Transverse colon (tissue), 4 donors: ENCODE data around the gene ORC4. TPM values are rescaled to one million over a fixed set of nuclear protein-coding genes. Genes with fewer than 3 reads are reported as not detected.
"Not testable (repeated sequence)": the region's sequence is repeated elsewhere in the genome, so short reads cannot be mapped to it uniquely, and the experiment has no call there.

ENCODE experiments used
- DNase-seq: peaks from one replicate; pipeline ENCODE4 v3.0.0-alpha.2; 2019
- H3K27ac ChIP-seq, 4 donors: fragments of 200-600 bp; sonication (generic); 2 replicates each; pipeline ENCODE4 v1.5.1; 2016 to 2018; ENCODE audit warnings: inconsistent platforms in 4 of 4
- H3K27me3 ChIP-seq: fragments of 200-600 bp; sonication (generic); 2 replicates; pipeline ENCODE4 v1.5.1; 2017; ENCODE audit warnings: inconsistent platforms
- H3K36me3 ChIP-seq, 4 donors: fragments of 200-600 bp; sonication (generic); 2 replicates each; pipeline ENCODE4 v1.5.1; 2017 to 2019; ENCODE audit warnings: inconsistent platforms in 4 of 4
- H3K4me1 ChIP-seq, 4 donors: fragments of 200-600 bp; sonication (generic); 2 replicates each; pipeline ENCODE4 v1.5.1; 2017 to 2020; ENCODE audit warnings: inconsistent platforms in 4 of 4
- H3K4me3 ChIP-seq, 4 donors: fragments of 200-600 bp; sonication (generic); 1 replicate in 1 of 4; 2 replicates in 3 of 4; pipeline versions ENCODE4 v1.5.1 to v1.6.1; 2017 to 2019; ENCODE audit warnings: inconsistent platforms in 4 of 4
- H3K9me3 ChIP-seq, 2 donors: fragments of 200-600 bp; sonication (generic); 2 replicates each; pipeline ENCODE4 v1.5.1; 2017 to 2019; ENCODE audit warnings: inconsistent platforms in 2 of 2
- EP300 ChIP-seq: sonication (generic); formaldehyde crosslinking; IDR thresholded peaks from one replicate; pipeline ENCODE4 v1.6.1; 2017; ENCODE audit warnings: antibody characterized with exemption, low read depth
- POLR2A ChIP-seq: fragments of 450-650 bp; IDR thresholded peaks from one replicate; pipeline ENCODE4 v1.6.1; 2016; ENCODE audit warnings: antibody characterized with exemption, mild to moderate bottlenecking, moderate library complexity
- POLR2AphosphoS5 ChIP-seq, 3 donors: sonication (generic); formaldehyde crosslinking; IDR thresholded peaks; one replicate each; pipeline ENCODE4 v1.6.1; 2016; ENCODE audit warnings: antibody characterized with exemption in 3 of 3
- WGBS, 2 donors: methylation state at CpG; one replicate each; pipeline ENCODE4 v1.1.5; 2018; ENCODE audit warnings: low coverage in 1 of 2; 5-methylcytosine and 5-hydroxymethylcytosine counted together
- in situ Hi-C, 4 donors: fragments of 200-750 bp; cut with MboI; loops; one replicate each; pipeline versions ENCODE4 v1.15.0 to v1.15.1; 2017; ENCODE audit warnings: low sequenced_read_pairs in 3 of 4, low pct_ligation_motif_present in 1 of 4, low pct_unique_long_range_greater_than_20kb in 1 of 4
- intact Hi-C: fragments of 100-400 bp; cut with DNase I; formaldehyde crosslinking; loops from one replicate; pipeline ENCODE4 v1.15.1; 2023; ENCODE audit warnings: low total_unique reads
- total RNA-seq, 4 donors: library from RNA; depleted of rRNA; stranded (reverse); fragments of >200 nt; gene quantifications; one replicate each; pipeline ENCODE4 v1.1.0, GENCODE V29; 2016
- TF ChIP-seq, protein P1 (sequence below), 5 experiments: fragments of 200-600 bp in 3 of 5; fragments of 450-650 bp in 2 of 5; sonication (generic) in 3 of 5; IDR thresholded peaks; 1 replicate in 2 of 5; 2 replicates in 3 of 5; pipeline ENCODE4 v1.5.1; 2016 to 2017; ENCODE audit warnings: antibody characterized with exemption in 5 of 5, inconsistent platforms in 3 of 5, mild to moderate bottlenecking in 2 of 5, moderate library complexity in 1 of 5

Gene ORC4
- total RNA-seq, 4 donors from 2014 or later, result 5.2 to 65.3 (median 50.1) TPM

DNA sequence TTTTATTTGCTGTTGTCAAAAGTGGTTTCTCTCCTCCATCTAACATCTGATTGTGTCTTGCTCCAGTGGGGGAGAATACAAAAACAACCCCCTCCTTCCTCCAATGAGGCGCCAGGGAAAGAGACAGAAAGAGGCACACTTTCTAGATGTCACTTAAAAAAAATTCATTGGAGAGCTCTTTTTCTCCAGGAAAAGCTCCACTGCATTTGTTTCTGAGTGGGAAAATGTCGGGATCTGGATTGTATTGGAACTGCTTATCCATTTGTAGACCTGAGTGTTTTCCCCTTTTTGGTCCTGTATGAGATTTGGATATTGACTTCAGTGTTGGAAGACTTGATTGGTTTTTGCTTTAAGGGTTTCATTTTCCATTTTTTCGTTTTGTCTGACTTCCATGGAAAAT lies 1.3 kb upstream of the ORC4 start:
- Histone ChIP-seq H3K36me3 (no peaks in the 10 kb centered on the region), H3K27me3 (no peaks in the 10 kb centered on the region), H3K9me3 (no peaks in the 10 kb centered on the region), H3K4me3 (peak overlapping the region; percentile 65 to 92 (median 80)), H3K4me1 (peaks cover 3 to 52% (median 27%) of the 10 kb centered on the region in 4 donors), H3K27ac (peak overlapping the region; percentile 96 to 99 (median 98))
- 0 to 7% methylated on average over 3 of the region's 3 CpGs for WGBS, 2 donors
- in situ Hi-C loops, result no loop called here
- intact Hi-C loops, result no loop called here
- TF ChIP-seq, protein P1, sequence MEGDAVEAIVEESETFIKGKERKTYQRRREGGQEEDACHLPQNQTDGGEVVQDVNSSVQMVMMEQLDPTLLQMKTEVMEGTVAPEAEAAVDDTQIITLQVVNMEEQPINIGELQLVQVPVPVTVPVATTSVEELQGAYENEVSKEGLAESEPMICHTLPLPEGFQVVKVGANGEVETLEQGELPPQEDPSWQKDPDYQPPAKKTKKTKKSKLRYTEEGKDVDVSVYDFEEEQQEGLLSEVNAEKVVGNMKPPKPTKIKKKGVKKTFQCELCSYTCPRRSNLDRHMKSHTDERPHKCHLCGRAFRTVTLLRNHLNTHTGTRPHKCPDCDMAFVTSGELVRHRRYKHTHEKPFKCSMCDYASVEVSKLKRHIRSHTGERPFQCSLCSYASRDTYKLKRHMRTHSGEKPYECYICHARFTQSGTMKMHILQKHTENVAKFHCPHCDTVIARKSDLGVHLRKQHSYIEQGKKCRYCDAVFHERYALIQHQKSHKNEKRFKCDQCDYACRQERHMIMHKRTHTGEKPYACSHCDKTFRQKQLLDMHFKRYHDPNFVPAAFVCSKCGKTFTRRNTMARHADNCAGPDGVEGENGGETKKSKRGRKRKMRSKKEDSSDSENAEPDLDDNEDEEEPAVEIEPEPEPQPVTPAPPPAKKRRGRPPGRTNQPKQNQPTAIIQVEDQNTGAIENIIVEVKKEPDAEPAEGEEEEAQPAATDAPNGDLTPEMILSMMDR (IDR thresholded peaks at IDR 0.05), result no peak
- TF ChIP-seq POLR2AphosphoS5 (IDR thresholded peaks at IDR 0.05), result no peak
- TF ChIP-seq EP300, result no peak
- no peak for TF ChIP-seq POLR2A
- DNase-seq, result no peak

DNA sequence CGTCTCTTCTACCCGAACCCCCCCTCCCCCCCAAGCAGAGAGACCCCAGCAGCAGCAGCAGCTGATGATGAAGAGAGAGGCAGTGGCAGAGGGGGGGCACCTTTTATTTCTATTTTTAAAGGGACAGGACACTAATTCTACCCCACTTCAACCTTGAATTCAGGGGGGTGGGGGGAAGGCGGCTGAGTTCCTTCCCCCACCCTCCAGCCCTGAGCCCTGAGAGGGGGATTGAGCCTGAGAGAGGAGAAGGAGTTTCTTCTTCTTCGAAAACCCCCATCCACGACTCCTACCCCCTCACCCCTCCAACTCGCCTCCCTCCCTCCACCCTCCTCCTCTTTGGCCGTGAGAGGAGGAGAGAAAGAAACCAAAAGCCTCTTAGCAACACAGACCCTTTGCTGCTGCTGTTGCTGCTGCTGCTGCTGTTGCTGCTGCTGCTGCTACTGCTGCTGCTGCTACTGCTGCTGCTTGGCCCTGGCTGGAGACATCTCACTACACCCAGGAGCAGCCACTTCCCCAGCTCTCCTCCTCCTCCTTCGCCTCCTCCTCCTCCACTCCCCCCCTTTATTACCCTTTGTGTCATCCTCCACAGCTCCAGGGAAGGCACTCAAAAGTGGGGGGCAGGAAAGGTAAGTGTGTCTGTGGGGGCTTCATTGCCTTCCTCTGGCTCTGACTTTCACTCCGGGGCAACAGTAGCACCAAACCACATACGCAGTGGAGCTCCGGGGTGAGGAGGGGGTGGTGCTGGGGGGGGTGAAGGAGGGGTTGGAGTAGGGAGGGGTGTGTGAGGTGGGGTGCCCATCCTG lies 723 bp upstream of the ORC4 start, which contains the start of gene MBD5:
Gene MBD5 (plus strand): TSS at position 33 of the 803 bp plus-strand sequence.
- Histone ChIP-seq H3K27me3 (no peaks in the 10 kb centered on the region), H3K4me3 (peak within 1 kb of the TSS; percentile 65 to 92 (median 80)), H3K27ac (peak within 1 kb of the TSS; percentile 96 to 99 (median 98)), H3K9me3 (no peaks in the 10 kb centered on the region), H3K36me3 (no peaks in the 10 kb centered on the region), H3K4me1 (peaks cover 3 to 52% (median 27%) of the 10 kb centered on the region in 4 donors)
- DNase-seq, result peak; percentile 46
- intact Hi-C loops, result no loop called here
- WGBS, 2 donors, result 0 to 1% methylated on average over 3 to 11 of the region's 11 CpGs
- in situ Hi-C loops, result no loop called here
- TF ChIP-seq POLR2A, result peak; percentile 59
- no peak for TF ChIP-seq EP300

DNA sequence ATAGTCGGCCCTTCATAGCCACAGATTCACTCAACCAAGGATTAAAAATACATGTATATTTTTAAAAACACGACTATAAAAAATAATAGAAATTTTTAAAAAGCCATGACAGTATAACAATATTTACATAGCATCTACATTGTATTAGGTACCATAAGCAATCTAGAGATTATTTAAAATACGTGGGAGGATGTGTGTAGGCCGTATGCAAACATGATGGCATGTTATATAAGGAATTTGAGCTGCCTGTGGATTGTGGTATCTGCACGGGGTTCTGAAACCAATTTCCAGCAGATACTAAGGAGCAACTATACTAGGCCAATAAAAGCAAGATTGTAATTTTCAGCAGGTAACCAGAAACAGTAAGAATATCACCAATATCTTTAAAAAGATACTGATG lies 5.9 kb downstream of the ORC4 start:
- intact Hi-C loops, result no loop called here
- H3K4me1 ChIP-seq, result peaks cover 0 to 22% (median 12%) of the 10 kb centered on the region in 4 donors
- DNase-seq, result no peak
- in situ Hi-C loops, result no loop called here
- TF ChIP-seq EP300 (no peak), POLR2A (no peak), POLR2AphosphoS5 (IDR thresholded peaks at IDR 0.05) (no peak)
- TF ChIP-seq, protein P1 (IDR thresholded peaks at IDR 0.05), result no peak
- H3K27ac ChIP-seq, result no peak overlapping the region
- WGBS, 2 donors, result 81 to 85% methylated on average over 5 of the region's 5 CpGs
- no peaks in the 10 kb centered on the region for H3K36me3 ChIP-seq
- H3K9me3 ChIP-seq, result no peaks in the 10 kb centered on the region
- no peak overlapping the region for H3K4me3 ChIP-seq
- H3K27me3 ChIP-seq, result no peaks in the 10 kb centered on the region

DNA sequence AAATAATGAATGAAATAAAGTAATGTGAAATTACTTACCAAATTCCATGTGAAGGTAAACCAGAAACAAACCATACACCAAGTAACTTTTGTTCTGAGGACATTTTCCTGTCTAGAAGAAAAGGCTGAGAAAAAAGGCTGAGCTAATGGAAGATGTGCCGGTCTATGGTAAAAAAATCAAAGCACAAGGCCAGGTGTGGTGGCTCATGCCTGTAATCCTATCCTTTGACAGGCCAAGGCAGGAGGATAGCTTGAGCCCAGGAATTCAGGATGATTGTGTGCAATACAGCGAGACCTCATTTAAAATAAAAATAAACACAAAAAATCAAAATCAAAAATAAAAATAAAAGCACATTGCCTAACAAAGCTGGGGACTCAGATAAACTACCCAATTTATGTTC lies 6.7 kb downstream of the ORC4 start:
- in situ Hi-C loops (no loop called here), intact Hi-C loops (no loop called here)
- Histone ChIP-seq H3K27me3 (no peaks in the 10 kb centered on the region), H3K4me1 (peaks cover 0 to 15% (median 4%) of the 10 kb centered on the region in 4 donors), H3K27ac (no peak overlapping the region), H3K4me3 (no peak overlapping the region), H3K36me3 (no peaks in the 10 kb centered on the region), H3K9me3 (no peaks in the 10 kb centered on the region)
- 85 to 100% methylated on average over 1 to 2 of the region's 2 CpGs for WGBS, 2 donors
- no peak for DNase-seq
- TF ChIP-seq EP300 (no peak), POLR2A (no peak), POLR2AphosphoS5 (IDR thresholded peaks at IDR 0.05) (no peak)
- TF ChIP-seq, protein P1 (IDR thresholded peaks at IDR 0.05), result no peak

DNA sequence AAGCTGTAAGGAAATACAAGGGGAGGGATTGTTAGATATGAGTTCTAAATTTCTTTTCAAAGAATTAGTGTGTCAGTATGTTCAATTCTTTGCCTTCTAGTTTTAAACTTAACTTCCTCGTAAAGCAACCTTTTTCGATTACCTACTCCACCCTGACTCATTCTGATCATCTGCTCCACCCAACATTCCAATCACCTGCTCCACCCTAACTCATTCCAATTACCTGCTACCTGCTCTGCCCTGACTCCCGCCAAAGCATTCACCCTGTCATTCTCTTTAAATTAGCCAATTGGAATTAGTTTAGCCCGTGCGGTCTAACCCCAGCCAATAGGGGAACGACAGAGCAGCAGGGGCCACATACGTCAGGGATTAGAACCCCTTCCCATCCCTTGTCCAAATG lies 12.1 kb downstream of the ORC4 start:
- 81 to 92% methylated on average over 6 to 7 of the region's 7 CpGs for WGBS, 2 donors
- H3K4me1 ChIP-seq, in situ Hi-C loops, H3K27me3 ChIP-seq, intact Hi-C loops, H3K4me3 ChIP-seq, H3K36me3 ChIP-seq, H3K9me3 ChIP-seq: not testable (repeated sequence)
- peak overlapping the region in 2 of 4 donors; percentile 55 to 71 for H3K27ac ChIP-seq
- DNase-seq, result peak; percentile 10
